ENCODE measurements around the gene PTPRN. TPM values are rescaled to one million over a fixed set of nuclear protein-coding genes. Genes with fewer than 3 reads are reported as not detected.

PTPRN gene
- total RNA-seq, 2 donors from 2014 or later: 1.9 to 2.0 TPM

GRCh38 chr2:219286436-219287115, 22.6 kb downstream of the PTPRN start:
- Histone ChIP-seq H3K4me3 (no peak overlapping the region), H3K9me3 (no peaks in the 10 kb centered on the region), H3K4me1 (no peaks in the 10 kb centered on the region), H3K9ac (ENCODE audit: low read depth in 2 of 2, low read length in 2 of 2) (no peak overlapping the region), H3K27ac (no peak overlapping the region), H3K36me3 (no peaks in the 10 kb centered on the region), H3K27me3 (no peaks in the 10 kb centered on the region)
- no peak for DNase-seq
- intact Hi-C loops (cut with DNase I): no loop called here
- TF ChIP-seq CTCF (IDR thresholded peaks at IDR 0.05): no peak

GRCh38 chr2:219285894-219286425, 23.2 kb downstream of the PTPRN start:
- no peaks in the 10 kb centered on the region for H3K36me3 ChIP-seq
- intact Hi-C loops (cut with DNase I): no loop called here
- TF ChIP-seq CTCF (IDR thresholded peaks at IDR 0.05): no peak
- H3K4me1 ChIP-seq: no peaks in the 10 kb centered on the region
- no peaks in the 10 kb centered on the region for H3K9me3 ChIP-seq
- no peak for DNase-seq
- no peaks in the 10 kb centered on the region for H3K27me3 ChIP-seq
- H3K27ac ChIP-seq: no peak overlapping the region
- H3K4me3 ChIP-seq: no peak overlapping the region
- no peak overlapping the region for H3K9ac ChIP-seq (ENCODE audit: low read depth in 2 of 2, low read length in 2 of 2)

GRCh38 chr2:219285373-219285735, 23.8 kb downstream of the PTPRN start:
- no peak for TF ChIP-seq CTCF (IDR thresholded peaks at IDR 0.05)
- intact Hi-C loops (cut with DNase I): no loop called here
- Histone ChIP-seq H3K36me3 (no peaks in the 10 kb centered on the region), H3K27me3 (no peaks in the 10 kb centered on the region), H3K27ac (no peak overlapping the region), H3K9me3 (no peaks in the 10 kb centered on the region), H3K9ac (ENCODE audit: low read depth in 2 of 2, low read length in 2 of 2) (no peak overlapping the region), H3K4me1 (no peaks in the 10 kb centered on the region), H3K4me3 (no peak overlapping the region)
- no peak for DNase-seq

GRCh38 chr2:219284501-219285372, 24.5 kb downstream of the PTPRN start:
- H3K36me3 ChIP-seq: no peaks in the 10 kb centered on the region
- H3K4me1 ChIP-seq: no peaks in the 10 kb centered on the region
- H3K4me3 ChIP-seq: no peak overlapping the region
- H3K27ac ChIP-seq: no peak overlapping the region
- no peaks in the 10 kb centered on the region for H3K27me3 ChIP-seq
- no peaks in the 10 kb centered on the region for H3K9me3 ChIP-seq
- no peak overlapping the region for H3K9ac ChIP-seq (ENCODE audit: low read depth in 2 of 2, low read length in 2 of 2)
- intact Hi-C loops (cut with DNase I): no loop called here
- no peak for DNase-seq
- no peak for TF ChIP-seq CTCF (IDR thresholded peaks at IDR 0.05)

- Histone ChIP-seq H3K9ac (ENCODE audit: low read depth in 2 of 2, low read length in 2 of 2) (no peak overlapping the region), H3K27ac (no peak overlapping the region)
- no peak for TF ChIP-seq CTCF (IDR thresholded peaks at IDR 0.05)
These were observed 26.1 kb downstream of the PTPRN start for GRCh38 chr2:219282943-219283581.

More at GRCh38 chr2:219282943-219283581, 26.1 kb downstream of the PTPRN start:
- Histone ChIP-seq H3K4me3 (no peak overlapping the region), H3K36me3 (no peaks in the 10 kb centered on the region), H3K9me3 (no peaks in the 10 kb centered on the region), H3K4me1 (peaks cover under 1% of the 10 kb centered on the region), H3K27me3 (no peaks in the 10 kb centered on the region)
- DNase-seq: no peak
- intact Hi-C loops (cut with DNase I): no loop called here

Measured in colonic mucosa (tissue), 4 donors.